Mononuclear cell (primary cell): ENCODE measurements around the gene ICE2. TPM values are rescaled to one million over a fixed set of nuclear protein-coding genes. Genes with fewer than 3 reads are reported as not detected.

Source experiments
- H3K27me3 ChIP-seq: 2 replicates; pipeline ENCODE4 v1.6.0; 2011; ENCODE audit warnings: low read length, control low read depth; ENCODE audit not compliant: insufficient read depth
- H3K4me1 ChIP-seq: 2 replicates; pipeline ENCODE4 v1.5.1; 2011; ENCODE audit warnings: mild to moderate bottlenecking, low read length, control low read depth; ENCODE audit not compliant: insufficient read depth
- H3K4me3 ChIP-seq: 2 replicates; pipeline ENCODE4 v1.5.1; 2011; ENCODE audit warnings: mild to moderate bottlenecking, low read length, moderate library complexity
- H3K9me3 ChIP-seq: 2 replicates; pipeline ENCODE4 v1.5.1; 2011; ENCODE audit warnings: low read depth, mild to moderate bottlenecking, control low read depth, low read length
- total RNA-seq: library from RNA; depleted of rRNA; stranded (reverse); fragments of >200 nt; gene quantifications from one replicate; pipeline ENCODE4 v1.2.3, GENCODE V29; 2012

The ICE2 gene
- total RNA-seq, 1 donor = 27.1 TPM

DNA sequence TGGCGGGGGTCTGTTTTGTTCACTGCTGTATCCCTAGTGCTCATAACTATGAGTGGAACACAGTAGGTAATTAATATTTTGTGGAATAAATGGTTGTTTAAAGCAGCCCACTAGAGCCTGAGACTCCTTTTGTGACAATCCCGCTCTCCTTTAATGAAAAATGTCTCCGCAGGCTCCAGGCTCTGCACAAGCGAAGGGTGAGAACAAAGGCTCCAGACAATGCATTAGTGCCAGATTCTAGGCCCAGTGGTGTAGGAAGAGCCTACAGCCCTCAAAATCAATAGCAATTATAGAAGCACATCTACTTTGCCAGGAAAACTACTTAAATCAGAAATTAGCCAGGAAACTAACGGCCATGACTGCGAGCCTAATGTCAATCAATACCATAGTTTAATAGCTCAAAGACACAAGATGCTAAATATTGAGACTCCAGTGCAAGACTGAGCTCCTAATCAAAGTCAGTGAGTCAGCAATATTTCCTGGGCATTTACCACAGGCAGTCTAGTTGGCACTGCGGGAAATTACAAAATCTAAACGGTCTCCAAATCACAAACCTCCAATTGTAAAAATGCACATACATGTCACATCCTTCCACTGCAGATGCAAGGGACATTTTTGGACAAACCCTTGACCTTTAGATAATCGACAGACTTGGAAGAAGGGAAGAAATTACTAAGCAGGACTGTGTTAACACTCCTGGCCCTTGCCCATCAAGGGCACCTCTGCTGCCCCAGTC lies 83.5 kb downstream of the ICE2 start:
- no peak overlapping the region for H3K4me3 ChIP-seq
- no peaks in the 10 kb centered on the region for H3K9me3 ChIP-seq
- H3K4me1 ChIP-seq = peaks cover 79% of the 10 kb centered on the region
- peaks cover 3% of the 10 kb centered on the region for H3K27me3 ChIP-seq

DNA sequence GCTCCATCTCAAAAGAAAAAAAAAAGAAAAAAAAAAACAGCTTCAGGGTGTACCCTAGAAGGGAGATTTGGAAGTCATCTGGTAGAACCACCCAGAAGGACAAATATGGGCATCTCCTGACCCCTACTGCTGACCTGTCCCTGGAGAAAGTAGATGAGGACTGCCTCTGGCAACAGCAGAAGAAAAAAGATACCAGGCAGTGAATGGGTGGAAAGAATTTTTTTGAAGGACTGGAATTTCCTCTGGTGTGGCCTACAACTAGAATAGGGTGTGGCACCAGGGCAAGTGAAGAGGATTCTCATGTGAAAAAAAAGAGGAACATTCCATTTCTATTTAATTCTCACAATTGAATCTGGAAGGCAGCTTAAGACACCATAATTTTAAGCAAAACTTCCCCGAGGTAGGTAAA lies 84.2 kb downstream of the ICE2 start:
- Histone ChIP-seq H3K4me3 (no peak overlapping the region), H3K27me3 (peaks cover 3% of the 10 kb centered on the region), H3K9me3 (no peaks in the 10 kb centered on the region), H3K4me1 (peaks cover 85% of the 10 kb centered on the region)

DNA sequence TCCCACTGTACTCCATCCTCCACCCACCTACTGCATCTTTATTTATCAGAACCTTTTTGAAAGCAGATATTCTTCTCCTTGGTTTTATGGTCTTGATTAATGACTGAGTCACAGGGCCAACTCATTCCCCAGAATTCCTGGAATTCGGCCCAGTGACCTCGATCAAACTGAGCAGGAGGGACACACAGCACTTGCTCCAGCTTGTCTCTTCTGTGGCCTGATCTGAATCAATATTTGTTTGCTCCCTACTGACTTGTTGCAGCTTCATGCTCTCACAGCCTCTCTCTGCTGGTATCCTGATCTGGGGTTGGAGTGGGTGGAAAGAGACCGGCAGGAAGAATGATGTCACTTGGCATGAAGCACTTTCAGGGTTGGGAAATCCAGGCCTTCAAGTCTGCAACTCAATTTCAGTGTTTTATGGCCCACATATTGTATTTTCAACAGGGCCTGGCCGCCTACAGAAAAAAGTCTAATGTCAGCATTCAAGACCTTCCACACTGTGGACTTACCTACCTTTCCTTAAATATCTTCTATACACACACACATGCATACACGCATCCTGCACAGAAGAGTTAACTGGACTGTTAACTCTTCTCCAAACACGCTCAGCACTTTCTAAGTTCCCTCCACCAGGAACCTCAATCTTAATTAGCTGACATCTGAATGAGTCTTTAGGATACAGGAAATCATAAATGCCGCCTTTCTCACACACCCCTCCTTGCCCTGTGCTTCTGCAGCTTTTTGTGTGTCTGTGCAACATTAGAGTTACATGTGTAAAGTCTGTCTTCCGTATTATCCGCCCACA lies 85.8 kb downstream of the ICE2 start:
- Histone ChIP-seq H3K27me3 (peaks cover 3% of the 10 kb centered on the region), H3K4me1 (peaks cover 86% of the 10 kb centered on the region), H3K9me3 (no peaks in the 10 kb centered on the region), H3K4me3 (no peak overlapping the region)

DNA sequence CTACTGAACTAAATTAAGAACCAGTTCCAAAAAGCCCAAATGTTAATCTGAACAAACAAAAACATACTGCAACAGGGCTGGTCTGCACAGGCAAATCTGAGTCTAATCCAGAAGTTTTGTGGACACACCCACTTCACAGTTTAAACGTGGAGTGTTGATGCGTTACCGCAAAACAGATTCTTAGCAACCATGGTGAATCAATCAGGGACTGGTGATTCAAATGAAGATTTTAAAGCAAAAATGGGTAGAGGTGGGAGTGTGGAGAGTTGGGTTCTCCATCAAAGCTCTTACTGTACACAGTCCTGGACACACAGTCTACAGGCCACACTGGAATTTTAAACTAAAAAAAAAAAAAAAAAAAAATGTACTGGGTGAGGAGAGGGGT lies 86.3 kb downstream of the ICE2 start:
- Histone ChIP-seq H3K9me3 (no peaks in the 10 kb centered on the region), H3K4me1 (peaks cover 86% of the 10 kb centered on the region), H3K4me3 (no peak overlapping the region), H3K27me3 (peaks cover 3% of the 10 kb centered on the region)

DNA sequence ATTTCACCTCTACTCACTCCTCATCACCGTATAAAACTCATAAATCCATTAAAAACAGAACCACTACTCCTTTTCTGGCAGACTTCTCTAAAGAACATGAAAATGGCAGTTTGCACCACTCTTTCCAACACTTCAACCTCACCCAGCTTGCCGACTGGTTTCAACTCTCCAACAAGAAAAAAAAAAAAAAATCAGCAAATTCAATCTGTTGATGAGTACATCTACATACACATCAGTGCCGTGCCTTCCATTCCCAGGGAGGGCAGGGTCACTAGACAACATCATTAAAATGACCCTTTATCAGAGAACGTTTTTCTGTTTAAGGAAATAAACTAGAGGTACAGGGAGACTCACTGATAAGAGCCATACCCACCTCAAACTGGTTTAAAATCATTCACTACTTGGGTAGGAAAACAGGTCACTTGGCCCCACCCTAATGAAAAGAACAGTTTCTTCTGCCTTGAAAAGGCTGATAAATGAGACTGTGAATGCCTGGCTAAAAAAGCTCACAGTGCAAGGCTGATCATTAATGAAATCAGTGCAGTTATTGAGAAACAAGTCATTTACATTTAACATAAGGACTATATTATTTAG lies 87.1 kb downstream of the ICE2 start:
- peaks cover 82% of the 10 kb centered on the region for H3K4me1 ChIP-seq
- no peaks in the 10 kb centered on the region for H3K9me3 ChIP-seq
- H3K4me3 ChIP-seq = no peak overlapping the region
- H3K27me3 ChIP-seq = peaks cover 3% of the 10 kb centered on the region

DNA sequence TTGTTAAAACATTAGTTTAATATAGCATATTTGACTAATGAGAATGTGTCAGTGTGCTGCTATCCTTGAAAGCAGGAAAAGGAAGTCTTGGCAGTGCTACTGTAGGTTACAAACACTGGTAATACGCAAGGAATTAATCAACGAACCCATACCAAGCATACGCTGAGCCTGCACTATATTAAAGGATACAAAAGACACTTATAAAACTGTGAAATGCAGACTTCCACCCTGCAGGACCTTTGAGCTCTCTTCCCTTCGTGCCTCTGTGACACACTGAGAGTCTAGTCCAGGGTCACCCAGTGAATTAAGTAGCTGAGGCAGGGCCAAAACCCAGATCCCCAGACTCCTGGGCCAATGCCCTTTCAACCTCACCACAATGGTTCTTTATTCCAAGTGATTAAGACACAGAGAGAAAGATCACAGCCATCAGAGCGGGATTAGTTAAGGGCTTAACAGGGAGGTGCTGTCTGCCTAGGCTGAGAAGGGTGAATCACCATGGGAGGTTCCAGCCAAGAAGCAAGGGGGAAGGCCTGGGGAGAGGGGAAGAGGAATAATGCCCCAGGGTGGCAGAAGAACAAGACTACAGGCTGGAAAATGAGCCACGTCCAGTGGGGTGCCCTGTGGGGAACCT lies 88.0 kb downstream of the ICE2 start:
- H3K4me3 ChIP-seq = no peak overlapping the region
- H3K4me1 ChIP-seq = peaks cover 74% of the 10 kb centered on the region
- no peaks in the 10 kb centered on the region for H3K9me3 ChIP-seq
- no peaks in the 10 kb centered on the region for H3K27me3 ChIP-seq

DNA sequence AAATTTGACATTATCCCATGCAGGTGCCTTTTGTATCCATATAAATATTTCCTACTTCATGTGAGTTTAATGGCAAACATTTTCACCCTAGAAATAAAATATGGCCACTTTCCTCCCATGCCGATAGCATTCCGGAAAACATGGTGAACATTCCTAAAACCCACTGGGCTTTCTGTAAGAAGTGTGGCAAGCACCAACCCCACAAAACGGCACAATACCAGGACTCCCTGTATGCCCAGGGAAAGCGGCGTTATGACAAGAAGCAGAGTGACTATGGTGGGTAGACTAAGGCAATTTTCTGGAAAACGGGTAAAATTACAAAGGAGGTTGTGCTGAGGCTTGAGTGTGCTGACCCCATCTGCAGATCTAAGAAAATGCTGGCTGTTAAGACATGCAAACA lies 88.7 kb downstream of the ICE2 start:
- Histone ChIP-seq H3K27me3 (no peaks in the 10 kb centered on the region), H3K4me3 (no peak overlapping the region), H3K4me1 (peaks cover 66% of the 10 kb centered on the region), H3K9me3 (no peaks in the 10 kb centered on the region)

DNA sequence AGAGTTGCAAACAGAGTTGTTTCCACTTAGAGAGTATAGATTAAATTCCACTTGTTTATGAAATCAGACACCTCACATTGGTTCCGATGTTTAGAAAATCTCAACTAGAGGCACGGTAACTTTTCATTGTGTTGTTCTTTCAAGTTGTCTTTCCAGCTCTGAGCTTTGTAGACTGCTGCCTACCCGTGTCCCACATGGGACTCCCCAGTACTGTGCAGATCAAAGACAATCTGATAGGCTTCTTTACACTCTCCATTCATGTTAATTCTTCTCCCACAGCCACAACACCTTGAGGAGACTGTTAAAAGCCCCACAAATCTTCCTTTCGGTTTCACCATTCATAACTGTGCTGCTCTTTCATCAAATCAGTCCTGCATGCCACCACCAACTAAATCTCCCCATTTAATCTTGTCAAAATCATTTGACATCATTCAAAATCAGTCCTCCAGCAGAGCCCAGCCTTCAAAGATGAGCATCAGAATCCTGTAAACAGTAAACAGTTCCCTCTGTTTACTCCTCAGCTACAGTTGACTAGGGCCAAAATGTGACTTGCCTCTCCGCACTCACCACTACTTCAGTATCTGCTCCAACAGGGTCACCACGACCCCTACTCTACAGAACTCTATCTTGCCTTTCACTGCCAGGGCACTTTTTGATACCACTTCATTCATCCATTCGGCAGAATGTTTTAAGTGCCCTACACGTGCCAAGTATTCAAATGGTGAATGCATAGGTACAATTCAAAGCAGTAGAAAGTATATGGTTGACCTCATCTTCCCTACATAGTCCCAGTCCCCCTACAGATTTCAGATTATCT lies 89.5 kb downstream of the ICE2 start:
- Histone ChIP-seq H3K4me3 (no peak overlapping the region), H3K27me3 (no peaks in the 10 kb centered on the region), H3K4me1 (peaks cover 58% of the 10 kb centered on the region), H3K9me3 (no peaks in the 10 kb centered on the region)

DNA sequence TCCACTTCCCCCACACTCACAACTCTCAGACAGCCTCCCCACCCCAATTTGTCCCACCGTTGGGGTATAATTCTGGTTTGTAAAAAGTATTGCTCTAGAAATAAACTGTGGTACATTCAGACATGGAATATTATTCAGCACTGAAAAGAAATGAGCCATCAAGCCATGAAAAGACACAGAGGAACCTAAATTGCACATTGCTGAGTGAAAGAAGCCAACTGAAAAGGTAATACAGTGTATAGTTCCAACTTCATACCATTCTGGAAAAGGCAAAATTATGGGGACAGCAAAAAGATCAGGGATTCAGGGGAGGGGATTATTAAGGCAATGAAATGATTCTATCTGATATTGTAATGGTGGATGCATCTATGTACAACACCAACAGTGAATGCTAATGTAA lies 91.6 kb downstream of the ICE2 start:
- H3K27me3 ChIP-seq = no peaks in the 10 kb centered on the region
- H3K4me1 ChIP-seq = peaks cover 40% of the 10 kb centered on the region
- H3K9me3 ChIP-seq = no peaks in the 10 kb centered on the region
- no peak overlapping the region for H3K4me3 ChIP-seq

DNA sequence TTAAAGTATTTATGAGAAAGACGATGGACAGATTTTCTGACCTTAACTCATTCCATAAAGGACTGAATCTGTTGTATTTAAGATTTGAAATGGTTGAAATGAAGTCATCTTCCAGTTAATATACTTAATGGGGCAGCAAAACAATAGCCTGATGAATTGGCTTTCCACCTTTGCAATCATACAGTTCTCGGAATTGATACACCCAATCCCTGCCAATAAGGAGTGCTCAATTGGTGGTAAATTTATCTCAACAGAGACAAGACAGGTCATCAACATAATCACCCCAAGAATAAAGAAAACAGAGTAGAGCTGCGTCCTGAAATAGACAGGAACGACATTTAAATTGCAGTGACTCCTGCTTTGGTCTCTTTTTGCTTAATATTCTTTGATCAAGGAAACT lies 92.3 kb downstream of the ICE2 start:
- H3K9me3 ChIP-seq = no peaks in the 10 kb centered on the region
- H3K4me1 ChIP-seq = peaks cover 35% of the 10 kb centered on the region
- H3K4me3 ChIP-seq = no peak overlapping the region
- H3K27me3 ChIP-seq = no peaks in the 10 kb centered on the region

DNA sequence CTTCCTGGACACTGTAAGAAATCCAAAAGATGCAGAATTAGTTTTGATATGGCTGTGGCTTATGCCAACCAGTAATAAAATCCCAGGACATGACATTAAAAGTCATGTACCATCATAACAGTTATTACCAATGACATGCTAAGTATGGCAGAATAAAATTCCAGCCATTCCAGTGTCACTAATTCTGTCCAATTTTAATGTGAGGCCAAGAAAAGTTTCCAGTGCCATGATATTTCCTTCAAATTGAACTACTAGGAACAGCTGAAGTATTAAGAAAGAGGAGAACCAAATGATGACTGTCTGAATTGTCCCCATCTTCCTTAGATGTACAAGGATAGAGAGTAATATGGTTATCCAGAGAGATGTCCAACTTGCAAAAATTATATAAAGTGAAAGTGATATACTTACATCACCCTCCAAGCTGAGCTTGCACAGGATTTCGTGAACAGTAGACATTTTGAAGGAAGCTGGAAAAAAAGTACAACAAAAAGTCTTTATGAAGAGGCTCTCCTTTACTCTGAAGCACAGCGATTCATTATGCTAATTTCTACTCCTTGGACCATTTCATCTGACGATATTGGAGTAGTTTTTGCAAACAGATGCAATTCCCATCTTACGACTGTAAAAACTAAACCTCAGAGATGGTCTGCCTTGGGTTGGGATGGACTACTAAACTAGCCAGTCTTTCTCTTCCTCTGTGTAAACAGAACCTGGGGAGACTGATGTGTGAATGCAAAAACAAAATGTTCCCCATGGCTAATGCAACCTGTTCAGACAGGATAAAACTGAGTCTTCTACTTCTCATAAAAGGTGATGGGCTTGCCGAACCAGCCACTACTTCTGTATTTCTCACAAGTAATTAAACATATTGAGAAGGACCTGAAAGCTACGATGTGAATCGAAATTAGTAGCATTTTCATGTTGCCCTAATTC lies 93.1 kb downstream of the ICE2 start:
- Histone ChIP-seq H3K9me3 (no peaks in the 10 kb centered on the region), H3K4me1 (peaks cover 28% of the 10 kb centered on the region), H3K27me3 (no peaks in the 10 kb centered on the region), H3K4me3 (no peak overlapping the region)

DNA sequence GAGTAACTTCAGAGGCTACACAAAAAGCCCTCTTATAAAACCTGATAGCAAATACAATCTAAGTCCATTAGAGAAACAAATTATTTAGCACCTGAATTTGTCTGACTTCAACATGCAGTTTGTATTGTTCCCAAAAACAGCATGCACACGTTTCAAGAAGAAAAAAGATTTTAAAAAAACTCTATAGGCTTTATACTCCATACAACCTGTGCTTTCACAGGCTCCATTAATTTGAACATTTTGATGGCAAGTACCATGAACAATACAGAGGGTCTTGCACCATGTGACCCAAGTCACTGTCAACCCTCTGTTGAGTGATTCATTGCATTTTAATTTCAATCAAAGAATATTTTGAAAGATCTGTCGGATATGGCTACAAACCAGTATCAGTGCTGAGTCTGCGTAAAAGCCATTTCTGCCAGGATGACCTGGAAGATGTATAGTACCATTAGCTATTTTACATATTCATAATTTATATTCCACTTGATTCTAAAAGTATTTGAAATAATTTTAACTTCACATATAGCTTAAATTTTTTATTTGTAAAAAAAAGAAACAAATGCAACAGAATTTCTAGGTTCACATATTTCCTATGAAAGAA lies 94.3 kb downstream of the ICE2 start:
- Histone ChIP-seq H3K4me1 (peaks cover 16% of the 10 kb centered on the region), H3K27me3 (no peaks in the 10 kb centered on the region), H3K9me3 (no peaks in the 10 kb centered on the region), H3K4me3 (no peak overlapping the region)

DNA sequence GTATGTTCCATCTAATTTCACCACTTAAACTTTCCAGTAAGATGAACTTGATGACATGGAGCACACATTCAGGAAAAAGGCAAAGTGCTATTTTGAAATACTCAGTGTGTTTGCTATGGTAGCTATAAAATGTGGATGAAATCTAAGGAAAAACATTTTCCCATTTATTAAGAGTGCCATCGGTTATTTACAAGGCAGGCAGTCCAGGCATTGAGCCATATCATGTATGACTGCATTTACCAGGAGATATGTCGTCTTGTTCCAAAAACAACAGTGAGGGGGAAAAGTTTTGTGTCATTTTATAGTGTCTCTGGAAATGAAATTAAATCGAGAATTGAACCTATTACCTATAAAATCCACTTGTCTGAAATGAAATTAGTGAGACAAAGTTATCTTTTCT lies 94.9 kb downstream of the ICE2 start:
- Histone ChIP-seq H3K4me3 (no peak overlapping the region), H3K27me3 (no peaks in the 10 kb centered on the region), H3K9me3 (no peaks in the 10 kb centered on the region), H3K4me1 (peaks cover 11% of the 10 kb centered on the region)
